ENCODE data around the gene LRMDA. TPM values are rescaled to one million over a fixed set of nuclear protein-coding genes. Genes with fewer than 3 reads are reported as not detected.

LRMDA gene
- total RNA-seq, 1 experiment from 2014 or later: 4.8 TPM

- no peaks in the 10 kb centered on the region for H3K79me2 ChIP-seq (ENCODE audit: insufficient read depth, low read length)
- no peak overlapping the region for H3K4me3 ChIP-seq (replicated peaks in 1 of 2; ENCODE audit: low read depth in 1 of 2, low read length in 2 of 2)
- POLR2A ChIA-PET: no interaction called here
- H3K4me2 ChIP-seq (ENCODE audit: low read length): no peak overlapping the region
- no peak overlapping the region for H2AFZ ChIP-seq (ENCODE audit: low read depth, low read length, poor library complexity, severe bottlenecking)
- no peak for TF ChIP-seq SRF (IDR thresholded peaks at IDR 0.05; ENCODE audit: low read depth)
- TF ChIP-seq JUND (IDR thresholded peaks at IDR 0.05): no peak
- no peak for TF ChIP-seq SIN3A (IDR thresholded peaks at IDR 0.05; ENCODE audit: low read depth)
- TF ChIP-seq, protein P1, sequence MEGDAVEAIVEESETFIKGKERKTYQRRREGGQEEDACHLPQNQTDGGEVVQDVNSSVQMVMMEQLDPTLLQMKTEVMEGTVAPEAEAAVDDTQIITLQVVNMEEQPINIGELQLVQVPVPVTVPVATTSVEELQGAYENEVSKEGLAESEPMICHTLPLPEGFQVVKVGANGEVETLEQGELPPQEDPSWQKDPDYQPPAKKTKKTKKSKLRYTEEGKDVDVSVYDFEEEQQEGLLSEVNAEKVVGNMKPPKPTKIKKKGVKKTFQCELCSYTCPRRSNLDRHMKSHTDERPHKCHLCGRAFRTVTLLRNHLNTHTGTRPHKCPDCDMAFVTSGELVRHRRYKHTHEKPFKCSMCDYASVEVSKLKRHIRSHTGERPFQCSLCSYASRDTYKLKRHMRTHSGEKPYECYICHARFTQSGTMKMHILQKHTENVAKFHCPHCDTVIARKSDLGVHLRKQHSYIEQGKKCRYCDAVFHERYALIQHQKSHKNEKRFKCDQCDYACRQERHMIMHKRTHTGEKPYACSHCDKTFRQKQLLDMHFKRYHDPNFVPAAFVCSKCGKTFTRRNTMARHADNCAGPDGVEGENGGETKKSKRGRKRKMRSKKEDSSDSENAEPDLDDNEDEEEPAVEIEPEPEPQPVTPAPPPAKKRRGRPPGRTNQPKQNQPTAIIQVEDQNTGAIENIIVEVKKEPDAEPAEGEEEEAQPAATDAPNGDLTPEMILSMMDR (IDR thresholded peaks at IDR 0.05 in 2 of 3, conservative IDR thresholded peaks at IDR 0.05 in 1 of 3; ENCODE audit: borderline replicate concordance in 1 of 3, insufficient read depth in 1 of 3, low read depth in 2 of 3, low read length in 2 of 3): no peak
- no peak for TF ChIP-seq EZH2 (IDR thresholded peaks at IDR 0.05)
- TF ChIP-seq YY1 (IDR thresholded peaks at IDR 0.05; ENCODE audit: extremely low read depth, insufficient replicate concordance, low read depth, low read length): no peak
- no peak for TF ChIP-seq ZNF274 (IDR thresholded peaks at IDR 0.05; ENCODE audit: low read depth, low read length)
- no peak for TF ChIP-seq TCF7L2 (IDR thresholded peaks at IDR 0.05; ENCODE audit: borderline replicate concordance, extremely low read depth, insufficient read depth, insufficient read length)
- no peak for TF ChIP-seq ATF3 (IDR thresholded peaks at IDR 0.05)
- TF ChIP-seq ZBTB33 (IDR thresholded peaks at IDR 0.05; ENCODE audit: extremely low read depth, insufficient replicate concordance, low read length): no peak
- no peak for TF ChIP-seq POLR2AphosphoS5 (IDR thresholded peaks at IDR 0.05; ENCODE audit: low read depth, low read length)
- TF ChIP-seq EGR1 (IDR thresholded peaks at IDR 0.05; ENCODE audit: low read depth): no peak
- TF ChIP-seq SP1 (IDR thresholded peaks at IDR 0.05; ENCODE audit: low read depth): no peak
- TF ChIP-seq, protein P2, sequence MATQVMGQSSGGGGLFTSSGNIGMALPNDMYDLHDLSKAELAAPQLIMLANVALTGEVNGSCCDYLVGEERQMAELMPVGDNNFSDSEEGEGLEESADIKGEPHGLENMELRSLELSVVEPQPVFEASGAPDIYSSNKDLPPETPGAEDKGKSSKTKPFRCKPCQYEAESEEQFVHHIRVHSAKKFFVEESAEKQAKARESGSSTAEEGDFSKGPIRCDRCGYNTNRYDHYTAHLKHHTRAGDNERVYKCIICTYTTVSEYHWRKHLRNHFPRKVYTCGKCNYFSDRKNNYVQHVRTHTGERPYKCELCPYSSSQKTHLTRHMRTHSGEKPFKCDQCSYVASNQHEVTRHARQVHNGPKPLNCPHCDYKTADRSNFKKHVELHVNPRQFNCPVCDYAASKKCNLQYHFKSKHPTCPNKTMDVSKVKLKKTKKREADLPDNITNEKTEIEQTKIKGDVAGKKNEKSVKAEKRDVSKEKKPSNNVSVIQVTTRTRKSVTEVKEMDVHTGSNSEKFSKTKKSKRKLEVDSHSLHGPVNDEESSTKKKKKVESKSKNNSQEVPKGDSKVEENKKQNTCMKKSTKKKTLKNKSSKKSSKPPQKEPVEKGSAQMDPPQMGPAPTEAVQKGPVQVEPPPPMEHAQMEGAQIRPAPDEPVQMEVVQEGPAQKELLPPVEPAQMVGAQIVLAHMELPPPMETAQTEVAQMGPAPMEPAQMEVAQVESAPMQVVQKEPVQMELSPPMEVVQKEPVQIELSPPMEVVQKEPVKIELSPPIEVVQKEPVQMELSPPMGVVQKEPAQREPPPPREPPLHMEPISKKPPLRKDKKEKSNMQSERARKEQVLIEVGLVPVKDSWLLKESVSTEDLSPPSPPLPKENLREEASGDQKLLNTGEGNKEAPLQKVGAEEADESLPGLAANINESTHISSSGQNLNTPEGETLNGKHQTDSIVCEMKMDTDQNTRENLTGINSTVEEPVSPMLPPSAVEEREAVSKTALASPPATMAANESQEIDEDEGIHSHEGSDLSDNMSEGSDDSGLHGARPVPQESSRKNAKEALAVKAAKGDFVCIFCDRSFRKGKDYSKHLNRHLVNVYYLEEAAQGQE (IDR thresholded peaks at IDR 0.05; ENCODE audit: low read depth): no peak
- H3K27me3 ChIP-seq (ENCODE audit: insufficient read depth, low read length): no peaks in the 10 kb centered on the region
- H4K20me1 ChIP-seq (ENCODE audit: insufficient read depth): no peaks in the 10 kb centered on the region
- H3K4me1 ChIP-seq (ENCODE audit: control insufficient read depth in 1 of 2, insufficient read depth in 2 of 2, low read length in 2 of 2): no peaks in the 10 kb centered on the region
- CTCF ChIA-PET: no interaction called here
- no peaks in the 10 kb centered on the region for H3K9me3 ChIP-seq (ENCODE audit: control insufficient read depth in 1 of 2, insufficient read depth in 1 of 2, low read depth in 1 of 2, low read length in 2 of 2)
- DNase-seq (ENCODE audit: low read depth, low spot score) (no peak), ATAC-seq (no peak)
- no peaks in the 10 kb centered on the region for H3K9me2 ChIP-seq (ENCODE audit: insufficient read depth)
- H3K27ac ChIP-seq (ENCODE audit: low read depth, low read length): no peak overlapping the region
- no TSS peak for BruUV-seq (replicated peaks)
- no peak overlapping the region for H3K9ac ChIP-seq (ENCODE audit: low read length)
- intact Hi-C loops (cut with micrococcal nuclease): no loop called here
- RAD21 ChIA-PET (ENCODE audit: low non-redundant PET in 1 of 2, low total read pairs in 2 of 2, uncharacterized antibody in 2 of 2, unreplicated experiment in 2 of 2): no interaction called here
- no peaks in the 10 kb centered on the region for H3K36me3 ChIP-seq (ENCODE audit: control insufficient read depth in 1 of 2, insufficient read depth in 2 of 2, low read length in 2 of 2)
Observed at GRCh38 chr10:76111404-76111803, 680.0 kb downstream of the LRMDA start.

Measured in HCT116 (cell line).